Measurements from ENCODE around the gene SF3A2.

DNA sequence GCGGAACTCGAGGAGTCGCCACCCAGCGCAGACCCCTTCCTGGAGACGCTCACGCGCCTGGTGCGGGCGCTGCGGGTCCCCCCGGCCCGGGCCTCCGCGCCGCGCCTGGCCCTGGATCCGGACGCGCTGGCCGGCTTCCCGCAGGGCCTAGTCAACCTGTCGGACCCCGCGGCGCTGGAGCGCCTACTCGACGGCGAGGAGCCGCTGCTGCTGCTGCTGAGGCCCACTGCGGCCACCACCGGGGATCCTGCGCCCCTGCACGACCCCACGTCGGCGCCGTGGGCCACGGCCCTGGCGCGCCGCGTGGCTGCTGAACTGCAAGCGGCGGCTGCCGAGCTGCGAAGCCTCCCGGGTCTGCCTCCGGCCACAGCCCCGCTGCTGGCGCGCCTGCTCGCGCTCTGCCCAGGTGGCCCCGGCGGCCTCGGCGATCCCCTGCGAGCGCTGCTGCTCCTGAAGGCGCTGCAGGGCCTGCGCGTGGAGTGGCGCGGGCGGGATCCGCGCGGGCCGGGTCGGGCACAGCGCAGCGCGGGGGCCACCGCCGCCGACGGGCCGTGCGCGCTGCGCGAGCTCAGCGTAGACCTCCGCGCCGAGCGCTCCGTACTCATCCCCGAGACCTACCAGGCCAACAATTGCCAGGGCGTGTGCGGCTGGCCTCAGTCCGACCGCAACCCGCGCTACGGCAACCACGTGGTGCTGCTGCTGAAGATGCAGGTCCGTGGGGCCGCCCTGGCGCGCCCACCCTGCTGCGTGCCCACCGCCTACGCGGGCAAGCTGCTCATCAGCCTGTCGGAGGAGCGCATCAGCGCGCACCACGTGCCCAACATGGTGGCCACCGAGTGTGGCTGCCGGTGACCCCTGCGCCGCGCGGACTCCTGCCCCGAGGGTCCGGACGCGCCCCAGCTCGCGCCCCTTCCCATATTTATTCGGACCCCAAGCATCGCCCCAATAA lies 14.8 kb downstream of the SF3A2 start:
- TF ChIP-seq, protein P1, sequence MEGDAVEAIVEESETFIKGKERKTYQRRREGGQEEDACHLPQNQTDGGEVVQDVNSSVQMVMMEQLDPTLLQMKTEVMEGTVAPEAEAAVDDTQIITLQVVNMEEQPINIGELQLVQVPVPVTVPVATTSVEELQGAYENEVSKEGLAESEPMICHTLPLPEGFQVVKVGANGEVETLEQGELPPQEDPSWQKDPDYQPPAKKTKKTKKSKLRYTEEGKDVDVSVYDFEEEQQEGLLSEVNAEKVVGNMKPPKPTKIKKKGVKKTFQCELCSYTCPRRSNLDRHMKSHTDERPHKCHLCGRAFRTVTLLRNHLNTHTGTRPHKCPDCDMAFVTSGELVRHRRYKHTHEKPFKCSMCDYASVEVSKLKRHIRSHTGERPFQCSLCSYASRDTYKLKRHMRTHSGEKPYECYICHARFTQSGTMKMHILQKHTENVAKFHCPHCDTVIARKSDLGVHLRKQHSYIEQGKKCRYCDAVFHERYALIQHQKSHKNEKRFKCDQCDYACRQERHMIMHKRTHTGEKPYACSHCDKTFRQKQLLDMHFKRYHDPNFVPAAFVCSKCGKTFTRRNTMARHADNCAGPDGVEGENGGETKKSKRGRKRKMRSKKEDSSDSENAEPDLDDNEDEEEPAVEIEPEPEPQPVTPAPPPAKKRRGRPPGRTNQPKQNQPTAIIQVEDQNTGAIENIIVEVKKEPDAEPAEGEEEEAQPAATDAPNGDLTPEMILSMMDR (IDR thresholded peaks at IDR 0.05; ENCODE audit: low read length), result no peak
- no peak for TF ChIP-seq EZH2 (IDR thresholded peaks at IDR 0.05; ENCODE audit: borderline replicate concordance, low read length)
